Measurements from ENCODE around the gene RNASEL. TPM values are rescaled to one million over a fixed set of nuclear protein-coding genes. Genes with fewer than 3 reads are reported as not detected.

RNASEL gene
- total and polyA plus RNA-seq, 4 donors = 1.3 to 3.9 (median 2.4) TPM

DNA sequence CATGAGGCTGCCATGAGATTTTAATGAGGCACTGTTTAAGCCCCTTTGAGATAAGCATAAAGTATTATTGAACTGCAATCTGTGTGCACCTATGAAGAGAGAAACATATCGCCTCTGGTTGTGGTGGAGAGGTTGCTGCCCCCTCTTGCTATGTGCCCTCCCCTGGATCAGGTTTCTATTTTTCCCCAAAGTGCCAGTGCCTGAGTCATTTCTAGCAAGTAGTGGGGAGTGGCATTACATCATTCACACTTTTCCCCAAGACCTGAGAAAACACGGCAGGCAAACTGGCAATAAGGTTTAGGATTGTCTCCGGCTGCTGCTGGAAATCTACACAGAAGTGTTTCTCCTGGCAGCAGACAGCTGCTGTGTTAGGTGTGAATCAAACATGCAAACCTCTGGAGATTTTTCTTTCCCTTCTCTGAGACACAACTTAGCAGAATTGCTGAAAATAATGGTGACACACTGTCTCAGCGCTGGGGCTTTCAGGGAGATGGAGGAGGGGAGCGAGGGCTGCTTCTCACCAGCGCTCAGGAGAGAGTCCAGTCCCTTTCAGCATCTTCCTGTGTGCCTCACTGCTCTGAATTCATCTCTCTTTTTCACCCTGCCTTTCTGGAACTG is 28.8 kb upstream of the RNASEL start:
- H3K36me3 ChIP-seq (ENCODE audit: control insufficient read depth in 4 of 4, insufficient read depth in 3 of 4, low read depth in 1 of 4, low read length in 3 of 4) = no peaks in the 10 kb centered on the region
- no peak for TF ChIP-seq HNF4A (conservative IDR thresholded peaks at IDR 0.05)
- TF ChIP-seq, protein P1, sequence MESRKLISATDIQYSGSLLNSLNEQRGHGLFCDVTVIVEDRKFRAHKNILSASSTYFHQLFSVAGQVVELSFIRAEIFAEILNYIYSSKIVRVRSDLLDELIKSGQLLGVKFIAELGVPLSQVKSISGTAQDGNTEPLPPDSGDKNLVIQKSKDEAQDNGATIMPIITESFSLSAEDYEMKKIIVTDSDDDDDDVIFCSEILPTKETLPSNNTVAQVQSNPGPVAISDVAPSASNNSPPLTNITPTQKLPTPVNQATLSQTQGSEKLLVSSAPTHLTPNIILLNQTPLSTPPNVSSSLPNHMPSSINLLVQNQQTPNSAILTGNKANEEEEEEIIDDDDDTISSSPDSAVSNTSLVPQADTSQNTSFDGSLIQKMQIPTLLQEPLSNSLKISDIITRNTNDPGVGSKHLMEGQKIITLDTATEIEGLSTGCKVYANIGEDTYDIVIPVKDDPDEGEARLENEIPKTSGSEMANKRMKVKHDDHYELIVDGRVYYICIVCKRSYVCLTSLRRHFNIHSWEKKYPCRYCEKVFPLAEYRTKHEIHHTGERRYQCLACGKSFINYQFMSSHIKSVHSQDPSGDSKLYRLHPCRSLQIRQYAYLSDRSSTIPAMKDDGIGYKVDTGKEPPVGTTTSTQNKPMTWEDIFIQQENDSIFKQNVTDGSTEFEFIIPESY (IDR thresholded peaks at IDR 0.05) = no peak

DNA sequence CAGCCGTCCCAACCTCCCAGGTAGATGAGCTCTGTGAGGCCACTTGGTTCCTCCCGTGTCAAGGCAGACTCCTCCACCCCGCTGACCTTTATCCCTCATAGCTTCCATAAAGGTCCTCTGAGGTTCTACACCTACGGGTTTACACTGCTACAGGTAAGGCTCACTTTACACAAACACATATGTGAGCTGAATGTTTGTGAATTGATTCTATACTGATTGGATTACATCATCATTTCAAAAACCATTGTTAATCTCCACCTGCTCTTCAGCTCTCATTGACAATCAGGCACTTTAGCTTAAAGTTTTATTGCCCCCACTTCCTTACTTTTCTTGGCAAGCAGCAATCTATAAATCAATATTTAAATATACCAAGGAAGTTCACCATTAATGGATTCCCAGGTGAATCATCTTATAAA is 28.0 kb upstream of the RNASEL start:
- Histone ChIP-seq H3K36me3 (ENCODE audit: control insufficient read depth in 4 of 4, insufficient read depth in 3 of 4, low read depth in 1 of 4, low read length in 3 of 4) (no peaks in the 10 kb centered on the region), H3K4me1 (ENCODE audit: control insufficient read depth in 4 of 4, insufficient read depth in 4 of 4, low read length in 3 of 4) (peaks cover 1 to 24% (median 14%) of the 10 kb centered on the region in 4 donors), H3K27ac (ENCODE audit: low read depth in 1 of 2, low read length in 2 of 2) (no peak overlapping the region), H3K9me3 (ENCODE audit: control insufficient read depth in 4 of 4, low read length in 3 of 4) (no peaks in the 10 kb centered on the region), H3K4me3 (ENCODE audit: low read depth in 1 of 3, low read length in 3 of 3) (no peak overlapping the region), H3K9ac (ENCODE audit: low read depth in 1 of 2, low read length in 2 of 2) (no peak overlapping the region), H3K27me3 (ENCODE audit: control insufficient read depth in 4 of 4, insufficient read depth in 4 of 4, low read length in 3 of 4) (no peaks in the 10 kb centered on the region)
- no peak for DNase-seq (ENCODE audit: low spot score)
- TF ChIP-seq, protein P2, sequence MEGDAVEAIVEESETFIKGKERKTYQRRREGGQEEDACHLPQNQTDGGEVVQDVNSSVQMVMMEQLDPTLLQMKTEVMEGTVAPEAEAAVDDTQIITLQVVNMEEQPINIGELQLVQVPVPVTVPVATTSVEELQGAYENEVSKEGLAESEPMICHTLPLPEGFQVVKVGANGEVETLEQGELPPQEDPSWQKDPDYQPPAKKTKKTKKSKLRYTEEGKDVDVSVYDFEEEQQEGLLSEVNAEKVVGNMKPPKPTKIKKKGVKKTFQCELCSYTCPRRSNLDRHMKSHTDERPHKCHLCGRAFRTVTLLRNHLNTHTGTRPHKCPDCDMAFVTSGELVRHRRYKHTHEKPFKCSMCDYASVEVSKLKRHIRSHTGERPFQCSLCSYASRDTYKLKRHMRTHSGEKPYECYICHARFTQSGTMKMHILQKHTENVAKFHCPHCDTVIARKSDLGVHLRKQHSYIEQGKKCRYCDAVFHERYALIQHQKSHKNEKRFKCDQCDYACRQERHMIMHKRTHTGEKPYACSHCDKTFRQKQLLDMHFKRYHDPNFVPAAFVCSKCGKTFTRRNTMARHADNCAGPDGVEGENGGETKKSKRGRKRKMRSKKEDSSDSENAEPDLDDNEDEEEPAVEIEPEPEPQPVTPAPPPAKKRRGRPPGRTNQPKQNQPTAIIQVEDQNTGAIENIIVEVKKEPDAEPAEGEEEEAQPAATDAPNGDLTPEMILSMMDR (IDR thresholded peaks at IDR 0.05; ENCODE audit: low read depth, low read length, missing input control) = no peak
- TF ChIP-seq EGR1 (IDR thresholded peaks at IDR 0.05; ENCODE audit: low read depth in 2 of 2) (no peak), JUND (IDR thresholded peaks at IDR 0.05) (no peak), YY1 (IDR thresholded peaks at IDR 0.05) (no peak), SP1 (IDR thresholded peaks at IDR 0.05) (no peak), FOXA1 (IDR thresholded peaks at IDR 0.05) (no peak), NR2F2 (IDR thresholded peaks at IDR 0.05) (no peak), HNF4A (conservative IDR thresholded peaks at IDR 0.05) (no peak)
- TF ChIP-seq, protein P3, sequence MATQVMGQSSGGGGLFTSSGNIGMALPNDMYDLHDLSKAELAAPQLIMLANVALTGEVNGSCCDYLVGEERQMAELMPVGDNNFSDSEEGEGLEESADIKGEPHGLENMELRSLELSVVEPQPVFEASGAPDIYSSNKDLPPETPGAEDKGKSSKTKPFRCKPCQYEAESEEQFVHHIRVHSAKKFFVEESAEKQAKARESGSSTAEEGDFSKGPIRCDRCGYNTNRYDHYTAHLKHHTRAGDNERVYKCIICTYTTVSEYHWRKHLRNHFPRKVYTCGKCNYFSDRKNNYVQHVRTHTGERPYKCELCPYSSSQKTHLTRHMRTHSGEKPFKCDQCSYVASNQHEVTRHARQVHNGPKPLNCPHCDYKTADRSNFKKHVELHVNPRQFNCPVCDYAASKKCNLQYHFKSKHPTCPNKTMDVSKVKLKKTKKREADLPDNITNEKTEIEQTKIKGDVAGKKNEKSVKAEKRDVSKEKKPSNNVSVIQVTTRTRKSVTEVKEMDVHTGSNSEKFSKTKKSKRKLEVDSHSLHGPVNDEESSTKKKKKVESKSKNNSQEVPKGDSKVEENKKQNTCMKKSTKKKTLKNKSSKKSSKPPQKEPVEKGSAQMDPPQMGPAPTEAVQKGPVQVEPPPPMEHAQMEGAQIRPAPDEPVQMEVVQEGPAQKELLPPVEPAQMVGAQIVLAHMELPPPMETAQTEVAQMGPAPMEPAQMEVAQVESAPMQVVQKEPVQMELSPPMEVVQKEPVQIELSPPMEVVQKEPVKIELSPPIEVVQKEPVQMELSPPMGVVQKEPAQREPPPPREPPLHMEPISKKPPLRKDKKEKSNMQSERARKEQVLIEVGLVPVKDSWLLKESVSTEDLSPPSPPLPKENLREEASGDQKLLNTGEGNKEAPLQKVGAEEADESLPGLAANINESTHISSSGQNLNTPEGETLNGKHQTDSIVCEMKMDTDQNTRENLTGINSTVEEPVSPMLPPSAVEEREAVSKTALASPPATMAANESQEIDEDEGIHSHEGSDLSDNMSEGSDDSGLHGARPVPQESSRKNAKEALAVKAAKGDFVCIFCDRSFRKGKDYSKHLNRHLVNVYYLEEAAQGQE (IDR thresholded peaks at IDR 0.05) = no peak
- WGBS = 54% methylated on average over 4 of the region's 4 CpGs

More for the DNA sequence above, 28.8 kb upstream of the RNASEL start:
- Histone ChIP-seq H3K4me1 (ENCODE audit: control insufficient read depth in 4 of 4, insufficient read depth in 4 of 4, low read length in 3 of 4) (peaks cover 1 to 24% (median 14%) of the 10 kb centered on the region in 4 donors), H3K9ac (ENCODE audit: low read depth in 1 of 2, low read length in 2 of 2) (no peak overlapping the region), H3K27me3 (ENCODE audit: control insufficient read depth in 4 of 4, insufficient read depth in 4 of 4, low read length in 3 of 4) (no peaks in the 10 kb centered on the region), H3K9me3 (ENCODE audit: control insufficient read depth in 4 of 4, low read length in 3 of 4) (no peaks in the 10 kb centered on the region), H3K4me3 (ENCODE audit: low read depth in 1 of 3, low read length in 3 of 3) (no peak overlapping the region), H3K27ac (ENCODE audit: low read depth in 1 of 2, low read length in 2 of 2) (no peak overlapping the region)
- 64% methylated on average over 6 of the region's 6 CpGs for WGBS
- no peak for DNase-seq (ENCODE audit: low spot score)

Measured in liver (tissue), 9 donors.